GM23338 (cell line): ENCODE measurements around the gene CXCL12. TPM values are rescaled to one million over a fixed set of nuclear protein-coding genes. Genes with fewer than 3 reads are reported as not detected.

Experiments
- ATAC-seq: fragments of 200-7000 bp; cut with Tn5 transposase; 3 replicates; pipeline ENCODE4 v1.9.1; 2020
- DNase-seq: peaks from one replicate; pipeline ENCODE4 v3.0.0-alpha.2; 2015; ENCODE audit warnings: low spot score
- H2AFZ ChIP-seq: fragments of 200-600 bp; sonication (generic); 2 replicates; pipeline ENCODE4 v1.8.0; 2016; ENCODE audit warnings: antibody characterized with exemption, mild to moderate bottlenecking, moderate library complexity
- H3F3A ChIP-seq: fragments of 200-600 bp; sonication (generic); replicated peaks from 2 replicates; pipeline ENCODE4 v1.8.0; 2017; ENCODE audit warnings: antibody characterized with exemption, mixed run types, low read depth
- H3K27ac ChIP-seq: fragments of 200-600 bp; sonication (generic); 2 replicates; pipeline ENCODE4 v1.6.1; 2016; ENCODE audit warnings: low read depth
- H3K27me3 ChIP-seq: fragments of 200-600 bp; sonication (generic); 2 replicates; pipeline ENCODE4 v1.8.0; 2016; ENCODE audit warnings: mild to moderate bottlenecking, mixed run types, moderate library complexity; ENCODE audit not compliant: insufficient read depth
- H3K36me3 ChIP-seq: fragments of 200-600 bp; sonication (generic); 2 replicates; pipeline ENCODE4 v1.8.0; 2016; ENCODE audit warnings: mild to moderate bottlenecking; ENCODE audit not compliant: insufficient read depth
- H3K4me1 ChIP-seq: fragments of 200-600 bp; sonication (generic); 2 replicates; pipeline ENCODE4 v1.8.0; 2016; ENCODE audit warnings: mild to moderate bottlenecking, moderate library complexity; ENCODE audit not compliant: insufficient read depth
- H3K4me2 ChIP-seq: fragments of 200-600 bp; sonication (generic); 2 replicates; pipeline ENCODE4 v1.7.1; 2017; ENCODE audit warnings: mixed run types
- H3K4me3 ChIP-seq: fragments of 200-600 bp; sonication (generic); 2 replicates; pipeline ENCODE4 v1.6.1; 2016; ENCODE audit warnings: mixed run types
- H3K79me2 ChIP-seq: fragments of 200-600 bp; sonication (generic); replicated peaks from 2 replicates; pipeline ENCODE4 v1.8.0; 2017; ENCODE audit warnings: mild to moderate bottlenecking; ENCODE audit not compliant: insufficient read depth
- H3K9me2 ChIP-seq: fragments of 200-600 bp; sonication (generic); 2 replicates; pipeline ENCODE4 v1.8.0; 2017; ENCODE audit not compliant: insufficient read depth
- H4K20me1 ChIP-seq: fragments of 200-600 bp; sonication (generic); replicated peaks from 2 replicates; pipeline ENCODE4 v1.8.0; 2017; ENCODE audit warnings: mild to moderate bottlenecking; ENCODE audit not compliant: insufficient read depth
- H3K27ac Mint-ChIP-seq: 2 replicates; pipeline ENCODE4 v1.8.0; 2020; ENCODE audit warnings: inconsistent platforms, mild to moderate bottlenecking, moderate library complexity, mixed read lengths
- H3K27me3 Mint-ChIP-seq: 3 replicates; pipeline ENCODE4 v1.8.0; 2022; ENCODE audit warnings: low read depth, mild to moderate bottlenecking, moderate library complexity, mixed read lengths, inconsistent platforms; ENCODE audit not compliant: insufficient read depth, poor library complexity
- H3K36me3 Mint-ChIP-seq: 3 replicates; pipeline ENCODE4 v1.8.0; 2021; ENCODE audit warnings: low read depth, mild to moderate bottlenecking, inconsistent platforms, moderate library complexity, mixed read lengths
- H3K4me1 Mint-ChIP-seq: 3 replicates; pipeline ENCODE4 v1.8.0; 2020; ENCODE audit warnings: mild to moderate bottlenecking, inconsistent platforms, mixed read lengths
- H3K4me3 Mint-ChIP-seq: 3 replicates; pipeline ENCODE4 v1.8.0; 2021; ENCODE audit warnings: moderate library complexity, mild to moderate bottlenecking, inconsistent platforms, mixed read lengths
- H3K9me3 Mint-ChIP-seq: 3 replicates; pipeline ENCODE4 v1.8.0; 2020; ENCODE audit warnings: moderate library complexity, mild to moderate bottlenecking, inconsistent platforms, mixed read lengths
- CREB1 ChIP-seq: fragments of 250-450 bp; sonication (Bioruptor Pico); IDR thresholded peaks from 2 replicates; pipeline ENCODE4 v1.5.0; 2020; ENCODE audit warnings: low read depth, mild to moderate bottlenecking, moderate library complexity
- CTCF ChIP-seq, 2 experiments: fragments of 200-600 bp in 1 of 2; sonication (generic) in 1 of 2; conservative IDR thresholded peaks; 2 replicates each; pipeline versions ENCODE4 v1.5.1 to v1.6.1; 2016 to 2017; ENCODE audit warnings: antibody characterized with exemption in 2 of 2, low read depth in 2 of 2, mild to moderate bottlenecking in 2 of 2, moderate library complexity in 1 of 2
- EZH2phosphoT487 ChIP-seq: fragments of 200-600 bp; sonication (generic); IDR thresholded peaks from one replicate; pipeline ENCODE4 v1.8.1; 2018; ENCODE audit warnings: antibody characterized with exemption; ENCODE audit not compliant: unreplicated experiment
- ZNF114 ChIP-seq: fragments of 250-450 bp; sonication (Bioruptor Pico); IDR thresholded peaks from 2 replicates; pipeline ENCODE4 v1.5.0; 2020; ENCODE audit warnings: mild to moderate bottlenecking, moderate library complexity
- ZNF462 ChIP-seq: fragments of 250-450 bp; sonication (Bioruptor Pico); IDR thresholded peaks from 2 replicates; pipeline ENCODE4 v1.5.0; 2020; ENCODE audit warnings: mild to moderate bottlenecking, moderate library complexity
- polyA plus RNA-seq: library from polyadenylated mRNA; unstranded; fragments of >200 nt; fragmentation: Nextera tagmentation; extraction: Ambion mirVana; gene quantifications from 2 replicates; pipeline ENCODE4 v1.2.1, GENCODE V29; 2016
- total RNA-seq: library from RNA; depleted of rRNA; stranded (reverse); fragments of >200 nt; shearing (Covaris generic); gene quantifications from 2 replicates; pipeline ENCODE4 v1.2.3, GENCODE V29; 2014

The CXCL12 gene
- total and polyA plus RNA-seq, 2 experiments from 2014 or later = 53.8 to 58.5 TPM

GRCh38 chr10:44418637-44419036 lies 33.7 kb upstream of the CXCL12 start:
- no peak overlapping the region for H3K27ac ChIP-seq
- no peaks in the 10 kb centered on the region for H3K4me1 ChIP-seq
- no peaks in the 10 kb centered on the region for H3F3A ChIP-seq
- H3K27me3 ChIP-seq = no peaks in the 10 kb centered on the region
- no peak for TF ChIP-seq EZH2phosphoT487
- TF ChIP-seq ZNF462 (CRISPR knock-in tag) = no peak
- TF ChIP-seq CREB1 (CRISPR knock-in tag) = no peak
- TF ChIP-seq CTCF (conservative IDR thresholded peaks at IDR 0.05; ENCODE audit: low read depth in 2 of 2) = no peak
- no peak for TF ChIP-seq ZNF114 (CRISPR knock-in tag)
- Mint-ChIP-seq H3K36me3 (peaks cover 7% of the 10 kb centered on the region; the same call in 2 of the 3 replicates), H3K27ac (no peak overlapping the region), H3K4me1 (no peaks in the 10 kb centered on the region), H3K4me3 (no peak overlapping the region), H3K9me3 (peaks cover 17% of the 10 kb centered on the region), H3K27me3 (peaks cover 6% of the 10 kb centered on the region)
- no peak overlapping the region for H3K4me3 ChIP-seq
- H4K20me1 ChIP-seq = no peaks in the 10 kb centered on the region
- no peaks in the 10 kb centered on the region for H3K36me3 ChIP-seq
- no peaks in the 10 kb centered on the region for H3K79me2 ChIP-seq
- no peak overlapping the region for H3K4me2 ChIP-seq
- ATAC-seq (no peak), DNase-seq (no peak)
- no peaks in the 10 kb centered on the region for H3K9me2 ChIP-seq
- H2AFZ ChIP-seq = no peak overlapping the region
